MM.1S (cell line): ENCODE results near the gene F8.

ENCODE experiments used
- CTCF ChIP-seq: fragments of 300-600 bp; sonication (generic); IDR thresholded peaks from 2 replicates; pipeline ENCODE4 v1.5.1; 2016; ENCODE audit warnings: antibody characterized with exemption, low read length, mixed read lengths
- EZH2 ChIP-seq: fragments of 300-600 bp; sonication (generic); optimal IDR thresholded peaks from 2 replicates; pipeline ENCODE3; 2017; ENCODE audit warnings: low read depth, mild to moderate bottlenecking, antibody characterized with exemption, low read length, mixed read lengths
- EZH2phosphoT487 ChIP-seq: fragments of 300-600 bp; sonication (generic); IDR thresholded peaks from 2 replicates; pipeline ENCODE4 v1.6.1; 2018; ENCODE audit warnings: antibody characterized with exemption, low read length

GRCh38 chrX:155028129-155028528, 5.6 kb upstream of the F8 start:
- TF ChIP-seq CTCF (peak; percentile 5; the same call in 1 of the 2 replicates), EZH2phosphoT487 (no peak), EZH2 (no peak)
